ENCODE measurements around the gene POU6F1.
"Not testable (repeated sequence)": the region's sequence is repeated elsewhere in the genome, so short reads cannot be mapped to it uniquely, and the experiment has no call there.

The POU6F1 gene

GRCh38 chr12:51229116-51229809 is 11.4 kb upstream of the POU6F1 start:
- no peak for DNase-seq (ENCODE audit: low read depth, low spot score)

GRCh38 chr12:51227962-51228361 is 10.1 kb upstream of the POU6F1 start:
- no peak for DNase-seq (ENCODE audit: low read depth, low spot score)

GRCh38 chr12:51227112-51227511 is 9.2 kb upstream of the POU6F1 start:
- not testable (repeated sequence) for DNase-seq (ENCODE audit: low read depth, low spot score)

GRCh38 chr12:51225771-51226170 is 7.9 kb upstream of the POU6F1 start:
- no peak for DNase-seq (ENCODE audit: low read depth, low spot score)

GRCh38 chr12:51225234-51225633 is 7.4 kb upstream of the POU6F1 start:
- no peak for DNase-seq (ENCODE audit: low read depth, low spot score)

- DNase-seq (ENCODE audit: low read depth, low spot score), result no peak
Measured at GRCh38 chr12:51224625-51225024, 6.8 kb upstream of the POU6F1 start.

GRCh38 chr12:51222461-51222860 is 4.6 kb upstream of the POU6F1 start:
- DNase-seq (ENCODE audit: low read depth, low spot score), result no peak

- DNase-seq (ENCODE audit: low read depth, low spot score), result not testable (repeated sequence)
Measured at GRCh38 chr12:51219857-51220256, 2.0 kb upstream of the POU6F1 start.

GRCh38 chr12:51219322-51219721 is 1.5 kb upstream of the POU6F1 start:
- DNase-seq (ENCODE audit: low read depth, low spot score), result no peak

GRCh38 chr12:51218607-51219161 is 822 bp upstream of the POU6F1 start:
- DNase-seq (ENCODE audit: low read depth, low spot score), result no peak

GRCh38 chr12:51217133-51217967 is 512 bp downstream of the POU6F1 start:
- no peak for DNase-seq (ENCODE audit: low read depth, low spot score)

- DNase-seq (ENCODE audit: low read depth, low spot score), result no peak
Measured at GRCh38 chr12:51216642-51217041, 1.2 kb downstream of the POU6F1 start.

GRCh38 chr12:51214895-51215294 is 3.0 kb downstream of the POU6F1 start:
- no peak for DNase-seq (ENCODE audit: low read depth, low spot score)

GRCh38 chr12:51210690-51211395 is 7.0 kb downstream of the POU6F1 start:
- no peak for DNase-seq (ENCODE audit: low read depth, low spot score)

- no peak for DNase-seq (ENCODE audit: low read depth, low spot score)
Measured at GRCh38 chr12:51209259-51209658, 8.6 kb downstream of the POU6F1 start.

GRCh38 chr12:51208016-51208660 is 9.7 kb downstream of the POU6F1 start:
- DNase-seq (ENCODE audit: low read depth, low spot score), result no peak

- no peak for DNase-seq (ENCODE audit: low read depth, low spot score)
Measured at GRCh38 chr12:51205350-51205749, 12.5 kb downstream of the POU6F1 start.

- DNase-seq (ENCODE audit: low read depth, low spot score), result no peak
Measured at GRCh38 chr12:51202718-51203117, 15.1 kb downstream of the POU6F1 start.

GRCh38 chr12:51200806-51201205 is 17.1 kb downstream of the POU6F1 start:
- no peak for DNase-seq (ENCODE audit: low read depth, low spot score)

- DNase-seq (ENCODE audit: low read depth, low spot score), result no peak
Measured at GRCh38 chr12:51200156-51200555, 17.7 kb downstream of the POU6F1 start.

GRCh38 chr12:51199366-51199945 is 18.4 kb downstream of the POU6F1 start:
- DNase-seq (ENCODE audit: low read depth, low spot score), result no peak
